A549 (cell line): ENCODE data around the gene DGAT2L6. TPM values are rescaled to one million over a fixed set of nuclear protein-coding genes. Genes with fewer than 3 reads are reported as not detected.

Source experiments
- ATAC-seq, 2 experiments: fragments of 200-7000 bp in 1 of 2; fragments of >200 bp in 1 of 2; cut with Nextera tagmentation in 1 of 2; cut with Tn5 transposase in 1 of 2; 3 replicates each; pipeline versions ENCODE4 v1.8.0 to v1.9.1; 2018 to 2020; ENCODE audit warnings: mild to moderate bottlenecking in 1 of 2, moderate library complexity in 1 of 2
- CTCF ChIA-PET: fragments of 300-600 bp; sonication (Branson Sonifier 250); formaldehyde crosslinking; extraction: SDS; loops from one replicate; lab custom pipeline; 2021; ENCODE audit warnings: antibody characterized with exemption, inconsistent platforms; lab: Yijun Ruan, JAX
- POLR2A ChIA-PET: fragments of 350-600 bp; formaldehyde crosslinking; extraction: SDS; loops from one replicate; lab custom pipeline; 2021; ENCODE audit warnings: antibody characterized with exemption, inconsistent platforms; lab: Yijun Ruan, JAX
- DNase-seq, 2 experiments: peaks; one replicate each; pipeline versions ENCODE4 v3.0.0 to v3.0.0-alpha.2; 2011 to 2016; ENCODE audit warnings: low read depth in 1 of 2, low spot score in 1 of 2
- FAIRE-seq: peaks from 2 replicates; lab custom pipeline; 2011; peaks lifted over from hg19 to GRCh38; lab: Jason Lieb, UNC
- H3K27ac ChIP-seq, 2 experiments: fragments of >200 bp; sonication (Bioruptor Twin); formaldehyde crosslinking; 3 replicates each; pipeline ENCODE4 v1.5.1; 2016 to 2017
- H3K4me1 ChIP-seq: fragments of >200 bp; sonication (Bioruptor Twin); formaldehyde crosslinking; 3 replicates; pipeline ENCODE4 v1.6.1; 2016
- H3K4me2 ChIP-seq: fragments of >200 bp; sonication (Bioruptor Twin); formaldehyde crosslinking; 3 replicates; pipeline ENCODE4 v1.6.1; 2016
- H3K4me3 ChIP-seq: fragments of >200 bp; sonication (Bioruptor Twin); formaldehyde crosslinking; 3 replicates; pipeline ENCODE4 v1.5.1; 2016
- H3K9me3 ChIP-seq: fragments of >200 bp; sonication (Bioruptor Twin); formaldehyde crosslinking; 3 replicates; pipeline ENCODE4 v1.6.1; 2016
- CBX2 ChIP-seq: fragments of 200-600 bp; sonication (generic); IDR thresholded peaks from 2 replicates; pipeline ENCODE4 v1.6.1; 2016; ENCODE audit warnings: low read depth, mild to moderate bottlenecking, borderline replicate concordance
- CBX8 ChIP-seq: fragments of 200-600 bp; sonication (generic); IDR thresholded peaks from 2 replicates; pipeline ENCODE4 v1.6.1; 2016
- CHD2 ChIP-seq: fragments of 150-350 bp; IDR thresholded peaks from 2 replicates; pipeline ENCODE4 v1.6.1; 2014; ENCODE audit warnings: low read length; ENCODE audit not compliant: partially characterized antibody
- EHF ChIP-seq: fragments of 250-450 bp; sonication (Bioruptor Pico); IDR thresholded peaks from 2 replicates; pipeline ENCODE4 v1.5.0; 2020; ENCODE audit warnings: mild to moderate bottlenecking
- FOSB ChIP-seq: fragments of 250-450 bp; sonication (Bioruptor Pico); IDR thresholded peaks from 2 replicates; pipeline ENCODE4 v1.5.0; 2020; ENCODE audit warnings: mild to moderate bottlenecking, moderate library complexity
- GATA3 ChIP-seq: IDR thresholded peaks from 2 replicates; pipeline ENCODE4 v1.6.1; 2012; ENCODE audit warnings: borderline replicate concordance
- HDAC2 ChIP-seq: fragments of 200-600 bp; sonication (generic); IDR thresholded peaks from 2 replicates; pipeline ENCODE4 v1.6.1; 2016
- HEYL ChIP-seq: fragments of 250-450 bp; sonication (Bioruptor Pico); IDR thresholded peaks from 2 replicates; pipeline ENCODE4 v1.8.0; 2021; ENCODE audit warnings: mild to moderate bottlenecking, moderate library complexity
- HOXB13 ChIP-seq: fragments of 250-450 bp; sonication (Bioruptor Pico); IDR thresholded peaks from 2 replicates; pipeline ENCODE4 v1.5.0; 2020; ENCODE audit warnings: low read depth, mild to moderate bottlenecking, moderate library complexity
- JUNB ChIP-seq: fragments of >200 bp; sonication (Bioruptor Twin); formaldehyde crosslinking; IDR thresholded peaks from 2 replicates; pipeline ENCODE4 v1.6.1; 2016
- KDM5A ChIP-seq: fragments of 200-600 bp; sonication (generic); IDR thresholded peaks from 2 replicates; pipeline ENCODE4 v1.6.1; 2016; ENCODE audit warnings: antibody characterized with exemption, mild to moderate bottlenecking
- NPAS2 ChIP-seq: fragments of 250-450 bp; sonication (Bioruptor Pico); IDR thresholded peaks from 2 replicates; pipeline ENCODE4 v1.8.0; 2022; ENCODE audit warnings: mild to moderate bottlenecking, moderate library complexity, borderline replicate concordance
- POLR2AphosphoS2 ChIP-seq: conservative IDR thresholded peaks from 2 replicates; pipeline ENCODE4 v1.6.1; 2012; ENCODE audit warnings: low read length, improper control_type of control experiment, inconsistent platforms
- RAD21 ChIP-seq, 2 experiments: fragments of >200 bp in 1 of 2; sonication (Bioruptor Twin) in 1 of 2; formaldehyde crosslinking in 1 of 2; IDR thresholded peaks in 1 of 2; conservative IDR thresholded peaks in 1 of 2; 2 replicates in 1 of 2; 3 replicates in 1 of 2; pipeline ENCODE4 v1.6.1; 2012 to 2018; ENCODE audit warnings: inconsistent platforms in 1 of 2
- RNF2 ChIP-seq: fragments of 200-600 bp; sonication (generic); IDR thresholded peaks from 2 replicates; pipeline ENCODE4 v1.6.1; 2016; ENCODE audit warnings: low read depth, mild to moderate bottlenecking, antibody characterized with exemption, moderate library complexity, borderline replicate concordance
- SMC3 ChIP-seq: fragments of >200 bp; sonication (Bioruptor Twin); formaldehyde crosslinking; IDR thresholded peaks from 3 replicates; pipeline ENCODE4 v1.6.1; 2018; ENCODE audit warnings: inconsistent platforms
- SREBF2 ChIP-seq: fragments of 450-650 bp; IDR thresholded peaks from 2 replicates; pipeline ENCODE4 v1.6.1; 2014; ENCODE audit warnings: mild to moderate bottlenecking, moderate library complexity
- TFCP2L1 ChIP-seq: fragments of 250-450 bp; sonication (Bioruptor Pico); IDR thresholded peaks from 2 replicates; pipeline ENCODE4 v1.5.0; 2021; ENCODE audit warnings: mild to moderate bottlenecking
- TP53 ChIP-seq: fragments of 250-450 bp; sonication (Bioruptor Pico); IDR thresholded peaks from 2 replicates; pipeline ENCODE4 v1.5.0; 2021; ENCODE audit warnings: mild to moderate bottlenecking, moderate library complexity
- ZC3H11A ChIP-seq: fragments of 450-650 bp; IDR thresholded peaks from 2 replicates; pipeline ENCODE4 v1.6.1; 2014; ENCODE audit warnings: antibody characterized with exemption, mild to moderate bottlenecking
- ZNF302 ChIP-seq: fragments of 250-450 bp; sonication (Bioruptor Pico); IDR thresholded peaks from 2 replicates; pipeline ENCODE4 v1.9.0; 2021; ENCODE audit warnings: inconsistent platforms, mild to moderate bottlenecking, moderate library complexity
- ZSCAN20 ChIP-seq: fragments of 250-450 bp; sonication (Bioruptor Pico); IDR thresholded peaks from 2 replicates; pipeline ENCODE4 v1.8.0; 2022; ENCODE audit warnings: mild to moderate bottlenecking, moderate library complexity
- WGBS: methylation state at CpG from one replicate; pipeline ENCODE4 v1.1.6; 2017; ENCODE audit errors: missing lambda C conversion rate; 5-methylcytosine and 5-hydroxymethylcytosine counted together
- polyA plus RNA-seq, 4 experiments: library from polyadenylated mRNA; depleted of rRNA in 3 of 4; stranded (reverse); fragments of >200 nt; fragmentation: RNase III in 1 of 4; extraction: RNeasy Plus Mini Kit Qiagen cat#74134 plus additional on column Dnase treatment in 1 of 4; gene quantifications; 2 replicates in 3 of 4; 3 replicates in 1 of 4; pipeline ENCODE4 v1.2.3, GENCODE V29; 2011 to 2017
- TF ChIP-seq, protein P1 (sequence below): fragments of >200 bp; sonication (Bioruptor Twin); formaldehyde crosslinking; IDR thresholded peaks from 3 replicates; pipeline ENCODE4 v1.5.1; 2016
- TF ChIP-seq, protein P2 (sequence below): IDR thresholded peaks from 2 replicates; pipeline ENCODE4 v1.6.1; 2012; ENCODE audit warnings: low read depth, borderline replicate concordance
- TF ChIP-seq, protein P3 (sequence below): IDR thresholded peaks from 2 replicates; pipeline ENCODE4 v1.6.1; 2012
- TF ChIP-seq, protein P4 (sequence below): fragments of >200 bp; sonication (Bioruptor Twin); formaldehyde crosslinking; IDR thresholded peaks from 3 replicates; pipeline ENCODE4 v1.6.1; 2016

DGAT2L6 gene
- polyA plus RNA-seq, 2 of the 4 experiments (the other 2 are of a cell fraction): not detected

DNA sequence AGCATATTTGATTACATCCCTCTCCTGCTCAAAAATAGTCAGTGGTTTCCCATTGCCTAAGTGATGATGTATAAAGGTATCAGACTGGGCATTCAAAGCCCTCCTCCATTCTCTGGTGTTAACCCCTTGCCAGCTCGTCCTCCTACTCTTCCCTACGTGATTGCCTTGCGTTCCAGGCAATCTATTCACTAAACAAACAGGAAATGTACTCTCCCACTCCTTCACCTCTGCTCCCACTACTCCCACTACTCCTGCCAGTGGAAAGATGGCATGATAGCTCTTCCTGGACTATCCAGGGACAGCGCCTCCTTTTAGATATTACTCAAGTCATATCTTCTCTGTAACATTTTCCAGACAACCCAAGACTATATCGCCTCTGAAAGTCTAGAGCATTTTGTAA lies 5.8 kb downstream of the DGAT2L6 start:
- CTCF ChIA-PET: interaction anchor here (0.9 to 1.5 kb wide), 2 partner anchors 14 kb away, joined by 3 to 5 read pairs; no protein-coding TSS in a partner anchor
- no peak for FAIRE-seq
- DNase-seq: peak in 1 of 2 experiments; percentile 6
- TF ChIP-seq FOSB (CRISPR knock-in tag) (no peak), CBX8 (no peak), ZNF302 (no peak), SREBF2 (no peak), ZC3H11A (no peak), JUNB (no peak)
- TF ChIP-seq, all 56 proteins: peak for 0
- Histone ChIP-seq H3K9me3 (no peaks in the 10 kb centered on the region), H3K4me1 (no peaks in the 10 kb centered on the region), H3K4me2 (no peak overlapping the region), H3K27ac (no peak overlapping the region), H3K4me3 (no peak overlapping the region)
- 44% methylated on average over 5 of the region's 5 CpGs for WGBS
- POLR2A ChIA-PET: no interaction called here
- ATAC-seq: no peak

DNA sequence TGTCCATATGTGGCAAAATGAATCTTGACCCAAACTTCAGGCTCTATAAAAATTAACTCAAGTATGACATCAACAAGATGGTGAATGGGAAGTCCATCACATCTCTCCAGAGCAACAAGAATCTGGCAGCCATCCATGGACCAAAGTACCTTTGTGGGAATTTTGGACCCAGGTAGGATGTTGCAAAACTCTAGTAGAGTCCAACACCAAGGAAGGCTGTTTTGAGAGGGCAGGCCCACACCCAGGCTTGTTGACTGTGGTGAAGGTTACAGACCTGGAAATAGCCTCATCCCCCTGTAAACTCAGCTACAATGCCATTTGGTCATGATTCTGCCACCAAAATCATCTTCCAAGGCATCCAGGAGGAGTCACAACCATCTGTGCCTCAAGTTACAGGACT lies 12.9 kb downstream of the DGAT2L6 start:
- Histone ChIP-seq H3K9me3 (peaks cover 2% of the 10 kb centered on the region; the same call in 1 of the 3 replicates), H3K27ac (no peak overlapping the region), H3K4me2 (no peak overlapping the region), H3K4me3 (no peak overlapping the region), H3K4me1 (no peaks in the 10 kb centered on the region)
- ATAC-seq: no peak
- CTCF ChIA-PET: interaction anchor here (1.2 kb wide), 1 partner anchor 22 kb away, joined by 3 read pairs; no protein-coding TSS in a partner anchor
- no peak for TF ChIP-seq SMC3
- no peak for TF ChIP-seq NPAS2
- TF ChIP-seq EHF: no peak
- TF ChIP-seq HEYL (CRISPR knock-in tag): no peak
- no peak for FAIRE-seq
- DNase-seq: no peak
- POLR2A ChIA-PET: no interaction called here

DNA sequence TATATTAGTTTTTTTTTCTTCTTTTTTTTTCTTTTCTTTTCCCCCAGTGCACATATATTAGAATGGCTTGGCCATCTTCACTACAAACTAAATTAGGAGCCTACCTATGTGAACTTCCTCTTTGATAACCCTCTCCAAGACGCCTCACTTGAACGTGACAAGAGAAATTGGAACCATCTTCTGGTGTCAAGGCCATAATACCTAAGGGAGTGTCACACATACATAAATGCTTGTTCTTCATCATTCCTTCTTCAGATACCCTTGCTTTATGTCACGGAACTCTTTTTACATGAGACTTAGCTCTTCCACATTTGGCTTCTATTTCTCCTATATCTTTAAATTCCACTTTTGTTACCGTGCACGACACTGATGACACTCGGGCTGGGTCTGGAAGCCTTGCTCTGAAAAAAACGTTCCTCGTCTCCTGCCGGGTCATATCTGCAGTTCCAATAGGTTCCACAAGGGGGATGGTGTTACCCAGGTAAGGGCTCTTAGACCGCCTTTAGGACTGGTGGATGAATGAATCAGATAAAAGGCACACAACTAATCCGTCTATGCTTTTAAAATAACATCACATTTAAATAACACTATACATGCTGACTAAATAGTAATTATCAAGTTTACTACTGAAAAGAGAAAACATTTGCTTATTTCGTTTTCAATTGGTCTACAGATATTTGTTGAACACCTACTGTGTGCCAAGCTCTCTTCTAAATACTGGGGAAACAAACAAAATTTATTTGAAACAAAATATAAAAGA lies 19.9 kb downstream of the DGAT2L6 start:
- TF ChIP-seq RNF2 (peak; percentile 67; the same call in 1 of the 2 replicates), RAD21 (conservative IDR thresholded peaks at IDR 0.05 in 1 of 2, IDR thresholded peaks at IDR 0.05 in 1 of 2) (peak; percentile 60 to 70), TFCP2L1 (CRISPR knock-in tag) (no peak), GATA3 (no peak), SMC3 (peak; percentile 54; the same call in 2 of the 3 replicates)
- TF ChIP-seq, protein P1, sequence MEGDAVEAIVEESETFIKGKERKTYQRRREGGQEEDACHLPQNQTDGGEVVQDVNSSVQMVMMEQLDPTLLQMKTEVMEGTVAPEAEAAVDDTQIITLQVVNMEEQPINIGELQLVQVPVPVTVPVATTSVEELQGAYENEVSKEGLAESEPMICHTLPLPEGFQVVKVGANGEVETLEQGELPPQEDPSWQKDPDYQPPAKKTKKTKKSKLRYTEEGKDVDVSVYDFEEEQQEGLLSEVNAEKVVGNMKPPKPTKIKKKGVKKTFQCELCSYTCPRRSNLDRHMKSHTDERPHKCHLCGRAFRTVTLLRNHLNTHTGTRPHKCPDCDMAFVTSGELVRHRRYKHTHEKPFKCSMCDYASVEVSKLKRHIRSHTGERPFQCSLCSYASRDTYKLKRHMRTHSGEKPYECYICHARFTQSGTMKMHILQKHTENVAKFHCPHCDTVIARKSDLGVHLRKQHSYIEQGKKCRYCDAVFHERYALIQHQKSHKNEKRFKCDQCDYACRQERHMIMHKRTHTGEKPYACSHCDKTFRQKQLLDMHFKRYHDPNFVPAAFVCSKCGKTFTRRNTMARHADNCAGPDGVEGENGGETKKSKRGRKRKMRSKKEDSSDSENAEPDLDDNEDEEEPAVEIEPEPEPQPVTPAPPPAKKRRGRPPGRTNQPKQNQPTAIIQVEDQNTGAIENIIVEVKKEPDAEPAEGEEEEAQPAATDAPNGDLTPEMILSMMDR: peak; percentile 57
- ATAC-seq: peak; percentile 92
- ChIA-PET CTCF (interaction anchor here (0.6 to 3.2 kb wide), 19 partner anchors 10 to 750 kb away, joined by 3 to 13 read pairs (median 3); partner anchors contain the start of genes IGBP1 and P2RY4), POLR2A (no interaction called here)
- H3K4me1 ChIP-seq: no peaks in the 10 kb centered on the region
- peak overlapping the region; percentile 24 for H3K4me2 ChIP-seq
- peak; percentile 42 to 77 for DNase-seq
- FAIRE-seq: peak; percentile 94
- no peak overlapping the region for H3K4me3 ChIP-seq
- no peak overlapping the region for H3K27ac ChIP-seq
- H3K9me3 ChIP-seq: peaks cover 2% of the 10 kb centered on the region; the same call in 1 of the 3 replicates
- 3% methylated on average over 12 of the region's 12 CpGs for WGBS

DNA sequence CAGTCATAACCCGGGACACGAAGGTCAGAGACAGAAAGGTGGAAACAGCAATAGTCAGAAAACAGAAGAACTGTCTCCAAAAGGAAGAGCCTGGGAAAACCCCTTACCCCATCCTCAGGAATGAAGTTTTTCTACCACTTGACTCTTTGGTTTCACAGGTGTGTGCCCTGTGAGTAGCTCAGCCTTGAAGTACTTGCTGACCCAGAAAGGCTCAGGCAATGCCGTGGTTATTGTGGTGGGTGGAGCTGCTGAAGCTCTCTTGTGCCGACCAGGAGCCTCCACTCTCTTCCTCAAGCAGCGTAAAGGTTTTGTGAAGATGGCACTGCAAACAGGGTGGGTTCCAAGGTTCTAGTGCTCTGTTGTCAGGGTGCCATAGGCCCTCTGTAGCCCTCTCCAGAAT lies 24.4 kb downstream of the DGAT2L6 start:
- H3K9me3 ChIP-seq: no peaks in the 10 kb centered on the region
- no peak overlapping the region for H3K27ac ChIP-seq
- POLR2A ChIA-PET: no interaction called here
- peak; percentile 49 for FAIRE-seq
- no peak overlapping the region for H3K4me3 ChIP-seq
- no peak overlapping the region for H3K4me2 ChIP-seq
- 44% methylated on average over 3 of the region's 5 CpGs for WGBS
- H3K4me1 ChIP-seq: no peaks in the 10 kb centered on the region
- no peak for ATAC-seq
- CTCF ChIA-PET: no interaction called here
- no peak for DNase-seq
- no peak for TF ChIP-seq HOXB13 (CRISPR knock-in tag)
- no peak for TF ChIP-seq POLR2AphosphoS2
- no peak for TF ChIP-seq NPAS2
- no peak for TF ChIP-seq ZSCAN20 (CRISPR knock-in tag)
- no peak for TF ChIP-seq TP53 (CRISPR knock-in tag)
- TF ChIP-seq, protein P2, sequence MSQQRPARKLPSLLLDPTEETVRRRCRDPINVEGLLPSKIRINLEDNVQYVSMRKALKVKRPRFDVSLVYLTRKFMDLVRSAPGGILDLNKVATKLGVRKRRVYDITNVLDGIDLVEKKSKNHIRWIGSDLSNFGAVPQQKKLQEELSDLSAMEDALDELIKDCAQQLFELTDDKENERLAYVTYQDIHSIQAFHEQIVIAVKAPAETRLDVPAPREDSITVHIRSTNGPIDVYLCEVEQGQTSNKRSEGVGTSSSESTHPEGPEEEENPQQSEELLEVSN: no peak
- TF ChIP-seq RNF2: no peak
- no peak for TF ChIP-seq CBX2
- no peak for TF ChIP-seq CHD2
- TF ChIP-seq, protein P3, sequence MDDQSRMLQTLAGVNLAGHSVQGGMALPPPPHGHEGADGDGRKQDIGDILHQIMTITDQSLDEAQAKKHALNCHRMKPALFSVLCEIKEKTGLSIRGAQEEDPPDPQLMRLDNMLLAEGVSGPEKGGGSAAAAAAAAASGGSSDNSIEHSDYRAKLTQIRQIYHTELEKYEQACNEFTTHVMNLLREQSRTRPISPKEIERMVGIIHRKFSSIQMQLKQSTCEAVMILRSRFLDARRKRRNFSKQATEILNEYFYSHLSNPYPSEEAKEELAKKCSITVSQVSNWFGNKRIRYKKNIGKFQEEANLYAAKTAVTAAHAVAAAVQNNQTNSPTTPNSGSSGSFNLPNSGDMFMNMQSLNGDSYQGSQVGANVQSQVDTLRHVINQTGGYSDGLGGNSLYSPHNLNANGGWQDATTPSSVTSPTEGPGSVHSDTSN: no peak
- TF ChIP-seq, protein P4, sequence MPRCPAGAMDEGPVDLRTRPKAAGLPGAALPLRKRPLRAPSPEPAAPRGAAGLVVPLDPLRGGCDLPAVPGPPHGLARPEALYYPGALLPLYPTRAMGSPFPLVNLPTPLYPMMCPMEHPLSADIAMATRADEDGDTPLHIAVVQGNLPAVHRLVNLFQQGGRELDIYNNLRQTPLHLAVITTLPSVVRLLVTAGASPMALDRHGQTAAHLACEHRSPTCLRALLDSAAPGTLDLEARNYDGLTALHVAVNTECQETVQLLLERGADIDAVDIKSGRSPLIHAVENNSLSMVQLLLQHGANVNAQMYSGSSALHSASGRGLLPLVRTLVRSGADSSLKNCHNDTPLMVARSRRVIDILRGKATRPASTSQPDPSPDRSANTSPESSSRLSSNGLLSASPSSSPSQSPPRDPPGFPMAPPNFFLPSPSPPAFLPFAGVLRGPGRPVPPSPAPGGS: no peak
- no peak for TF ChIP-seq KDM5A
- TF ChIP-seq HDAC2: no peak
- TF ChIP-seq ZNF302: no peak
- TF ChIP-seq HEYL (CRISPR knock-in tag): no peak
- TF ChIP-seq JUNB: no peak
